HG03095 (cell line): Measurements from ENCODE around the gene ZNF81.
"Not testable (repeated sequence)": the region's sequence is repeated elsewhere in the genome, so short reads cannot be mapped to it uniquely, and the experiment has no call there.

ENCODE experiments used
- ATAC-seq: cut with Tn5 transposase; IDR thresholded peaks from one replicate; pipeline ENCODE4 v1.9.1; 2021; ENCODE audit warnings: moderate library complexity; ENCODE audit not compliant: unreplicated experiment

ZNF81 gene

GRCh38 chrX:47931970-47932369, 95.3 kb downstream of the ZNF81 start:
- not testable (repeated sequence) for ATAC-seq

GRCh38 chrX:47933946-47934345, 97.2 kb downstream of the ZNF81 start:
- no peak for ATAC-seq

GRCh38 chrX:47936224-47936939, 99.7 kb downstream of the ZNF81 start:
- no peak for ATAC-seq

GRCh38 chrX:47936940-47937317, 100.2 kb downstream of the ZNF81 start:
- ATAC-seq = no peak

GRCh38 chrX:47940448-47940847, 103.7 kb downstream of the ZNF81 start:
- ATAC-seq = no peak

- no peak for ATAC-seq
Measured at GRCh38 chrX:47941423-47941822, 104.7 kb downstream of the ZNF81 start.

GRCh38 chrX:47955295-47955694, 118.6 kb downstream of the ZNF81 start:
- ATAC-seq = not testable (repeated sequence)

GRCh38 chrX:47956016-47956415, 119.3 kb downstream of the ZNF81 start:
- ATAC-seq = no peak

GRCh38 chrX:47958206-47958605, 121.5 kb downstream of the ZNF81 start:
- not testable (repeated sequence) for ATAC-seq

GRCh38 chrX:47958761-47959342, 122.2 kb downstream of the ZNF81 start:
- ATAC-seq = no peak

- no peak for ATAC-seq
Measured at GRCh38 chrX:47960406-47960805, 123.7 kb downstream of the ZNF81 start.

GRCh38 chrX:47961830-47962229, 125.1 kb downstream of the ZNF81 start:
- ATAC-seq = not testable (repeated sequence)

- ATAC-seq = not testable (repeated sequence)
Measured at GRCh38 chrX:47965526-47965925, 128.8 kb downstream of the ZNF81 start.
